ENCODE results near the gene ASPN.

DNA sequence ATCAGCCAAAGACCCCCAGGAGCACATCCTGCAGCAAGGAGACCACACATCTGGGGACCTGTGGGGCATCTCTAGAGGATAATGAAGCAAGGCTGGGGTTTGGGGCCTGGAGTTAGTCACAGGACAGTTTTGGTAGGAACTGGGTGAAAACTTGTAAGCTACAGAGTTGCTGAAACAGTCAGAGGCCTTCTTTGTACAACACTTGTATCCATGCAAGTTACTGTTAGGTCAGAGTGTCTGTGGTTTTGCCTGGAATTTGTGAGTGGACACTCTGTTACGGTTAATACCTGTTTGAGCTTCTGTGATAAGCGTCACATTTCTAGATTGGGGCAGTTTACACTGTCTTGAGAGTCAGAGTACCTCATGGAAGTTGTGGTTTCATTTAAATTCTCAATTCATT lies 22.6 kb upstream of the ASPN start:
- TF ChIP-seq, protein P1, sequence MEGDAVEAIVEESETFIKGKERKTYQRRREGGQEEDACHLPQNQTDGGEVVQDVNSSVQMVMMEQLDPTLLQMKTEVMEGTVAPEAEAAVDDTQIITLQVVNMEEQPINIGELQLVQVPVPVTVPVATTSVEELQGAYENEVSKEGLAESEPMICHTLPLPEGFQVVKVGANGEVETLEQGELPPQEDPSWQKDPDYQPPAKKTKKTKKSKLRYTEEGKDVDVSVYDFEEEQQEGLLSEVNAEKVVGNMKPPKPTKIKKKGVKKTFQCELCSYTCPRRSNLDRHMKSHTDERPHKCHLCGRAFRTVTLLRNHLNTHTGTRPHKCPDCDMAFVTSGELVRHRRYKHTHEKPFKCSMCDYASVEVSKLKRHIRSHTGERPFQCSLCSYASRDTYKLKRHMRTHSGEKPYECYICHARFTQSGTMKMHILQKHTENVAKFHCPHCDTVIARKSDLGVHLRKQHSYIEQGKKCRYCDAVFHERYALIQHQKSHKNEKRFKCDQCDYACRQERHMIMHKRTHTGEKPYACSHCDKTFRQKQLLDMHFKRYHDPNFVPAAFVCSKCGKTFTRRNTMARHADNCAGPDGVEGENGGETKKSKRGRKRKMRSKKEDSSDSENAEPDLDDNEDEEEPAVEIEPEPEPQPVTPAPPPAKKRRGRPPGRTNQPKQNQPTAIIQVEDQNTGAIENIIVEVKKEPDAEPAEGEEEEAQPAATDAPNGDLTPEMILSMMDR (conservative IDR thresholded peaks at IDR 0.05; ENCODE audit: low read length): no peak
- TF ChIP-seq EZH2phosphoT487 (IDR thresholded peaks at IDR 0.05; ENCODE audit: borderline replicate concordance, low read depth, low read length): no peak
